ENCODE data around the gene ARHGAP32.
"Not testable (repeated sequence)": the region's sequence is repeated elsewhere in the genome, so short reads cannot be mapped to it uniquely, and the experiment has no call there.

Gene ARHGAP32

GRCh38 chr11:129040934-129041333 lies 151.2 kb downstream of the ARHGAP32 start:
- no peak for DNase-seq (ENCODE audit: low read depth in 1 of 2, low spot score in 1 of 2)

- no peak for DNase-seq (ENCODE audit: low read depth in 1 of 2, low spot score in 1 of 2)
Observed at GRCh38 chr11:129035244-129035643, 156.9 kb downstream of the ARHGAP32 start.

- no peak for DNase-seq (ENCODE audit: low read depth in 1 of 2, low spot score in 1 of 2)
Observed at GRCh38 chr11:129034001-129034400, 158.1 kb downstream of the ARHGAP32 start.

GRCh38 chr11:129023968-129024676 lies 168.0 kb downstream of the ARHGAP32 start:
- DNase-seq (ENCODE audit: low read depth in 1 of 2, low spot score in 1 of 2): no peak

GRCh38 chr11:129021295-129021694 lies 170.8 kb downstream of the ARHGAP32 start:
- no peak for DNase-seq (ENCODE audit: low read depth in 1 of 2, low spot score in 1 of 2)

GRCh38 chr11:129018991-129019390 lies 173.1 kb downstream of the ARHGAP32 start:
- no peak for DNase-seq (ENCODE audit: low read depth in 1 of 2, low spot score in 1 of 2)

GRCh38 chr11:129018126-129018525 lies 174.0 kb downstream of the ARHGAP32 start:
- DNase-seq (ENCODE audit: low read depth in 1 of 2, low spot score in 1 of 2): no peak

GRCh38 chr11:129013737-129014475 lies 178.2 kb downstream of the ARHGAP32 start:
- DNase-seq (ENCODE audit: low read depth in 1 of 2, low spot score in 1 of 2): no peak

- DNase-seq (ENCODE audit: low read depth in 1 of 2, low spot score in 1 of 2): no peak
Observed at GRCh38 chr11:129012880-129013279, 179.2 kb downstream of the ARHGAP32 start.

- no peak for DNase-seq (ENCODE audit: low read depth in 1 of 2, low spot score in 1 of 2)
Observed at GRCh38 chr11:129006161-129006560, 186.0 kb downstream of the ARHGAP32 start.

- DNase-seq (ENCODE audit: low read depth in 1 of 2, low spot score in 1 of 2): not testable (repeated sequence)
Observed at GRCh38 chr11:128999165-128999564, 193.0 kb downstream of the ARHGAP32 start.

- DNase-seq (ENCODE audit: low read depth in 1 of 2, low spot score in 1 of 2): no peak
Observed at GRCh38 chr11:128988242-128988970, 203.7 kb downstream of the ARHGAP32 start.

- no peak for DNase-seq (ENCODE audit: low read depth in 1 of 2, low spot score in 1 of 2)
Observed at GRCh38 chr11:128985880-128986279, 206.2 kb downstream of the ARHGAP32 start.

GRCh38 chr11:128983023-128983422 lies 209.1 kb downstream of the ARHGAP32 start:
- no peak for DNase-seq (ENCODE audit: low read depth in 1 of 2, low spot score in 1 of 2)

GRCh38 chr11:128981254-128981653 lies 210.9 kb downstream of the ARHGAP32 start:
- no peak for DNase-seq (ENCODE audit: low read depth in 1 of 2, low spot score in 1 of 2)

- DNase-seq (ENCODE audit: low read depth in 1 of 2, low spot score in 1 of 2): no peak
Observed at GRCh38 chr11:128970598-128971190, 221.4 kb downstream of the ARHGAP32 start.

- DNase-seq (ENCODE audit: low read depth in 1 of 2, low spot score in 1 of 2): no peak
Observed at GRCh38 chr11:128968916-128969315, 223.2 kb downstream of the ARHGAP32 start.

- no peak for DNase-seq (ENCODE audit: low read depth in 1 of 2, low spot score in 1 of 2)
Observed at GRCh38 chr11:128967578-128967977, 224.5 kb downstream of the ARHGAP32 start.

GRCh38 chr11:128965485-128965884 lies 226.6 kb downstream of the ARHGAP32 start:
- DNase-seq (ENCODE audit: low read depth in 1 of 2, low spot score in 1 of 2): no peak

- no peak for DNase-seq (ENCODE audit: low read depth in 1 of 2, low spot score in 1 of 2)
Observed at GRCh38 chr11:128964463-128964930, 227.6 kb downstream of the ARHGAP32 start.

GRCh38 chr11:128963744-128964325 lies 228.3 kb downstream of the ARHGAP32 start:
- DNase-seq (ENCODE audit: low read depth in 1 of 2, low spot score in 1 of 2): no peak
